NCI-H2227 (cell line): Measurements from ENCODE around the gene NXNL1.

Experiments
- DNase-seq: peaks from one replicate; lab custom pipeline; 2025; ENCODE audit not compliant: unreplicated experiment; lab: John Stamatoyannopoulos, UW

NXNL1 gene

DNA sequence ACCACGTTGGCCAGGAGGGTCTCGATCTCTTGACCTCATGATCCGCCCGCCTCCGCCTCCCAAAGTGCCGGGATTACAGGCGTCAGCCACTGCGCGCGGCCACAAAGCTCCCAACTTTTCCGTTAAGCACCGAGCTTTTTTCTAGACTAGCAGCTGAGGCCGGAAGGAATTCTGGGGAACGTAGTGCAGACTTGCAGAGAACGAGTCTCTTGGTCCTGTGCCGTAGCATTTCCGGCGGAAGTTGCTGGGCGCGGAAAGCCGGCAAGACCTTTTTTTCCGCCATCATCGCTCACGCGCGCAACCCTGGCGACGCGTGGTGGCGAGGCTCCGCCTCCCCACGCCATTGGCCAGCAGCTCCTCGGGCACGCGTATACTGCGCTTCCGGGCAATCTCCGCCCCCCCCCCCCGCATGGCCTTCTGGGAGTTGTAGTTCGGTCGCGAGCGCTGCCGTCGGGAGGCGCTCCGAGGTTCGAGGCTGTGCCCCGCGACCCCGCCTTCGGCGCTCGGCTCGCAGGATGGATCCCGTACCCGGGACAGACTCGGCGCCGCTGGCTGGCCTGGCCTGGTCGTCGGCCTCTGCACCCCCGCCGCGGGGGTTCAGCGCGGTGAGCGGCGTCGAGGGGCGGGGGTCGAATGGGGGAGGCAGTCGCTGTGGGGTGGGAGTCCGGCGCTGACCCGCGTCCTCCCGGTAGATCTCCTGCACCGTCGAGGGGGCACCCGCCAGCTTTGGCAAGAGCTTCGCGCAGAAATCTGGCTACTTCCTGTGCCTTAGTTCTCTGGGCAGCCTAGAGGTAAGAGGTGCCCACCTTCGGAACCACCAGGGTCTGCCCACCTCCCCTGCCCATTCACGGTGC lies 40.9 kb downstream of the NXNL1 start, which contains the start of gene MVB12A:
Gene MVB12A, plus strand, starts transcription at position 427 of the 854 bp plus-strand sequence. Its CDS starts 89 bp downstream, at position 516.
- DNase-seq: peak; percentile 97

- DNase-seq: peak; percentile 30
Observed at GRCh38 chr19:17419154-17419620, 41.5 kb downstream of the NXNL1 start.

GRCh38 chr19:17418710-17419109 lies 42.0 kb downstream of the NXNL1 start:
- DNase-seq: no peak

GRCh38 chr19:17415121-17415520 lies 45.6 kb downstream of the NXNL1 start:
- DNase-seq: peak; percentile 9

- DNase-seq: no peak
Observed at GRCh38 chr19:17414097-17414496, 46.6 kb downstream of the NXNL1 start.

GRCh38 chr19:17411801-17412200 lies 48.9 kb downstream of the NXNL1 start:
- no peak for DNase-seq

GRCh38 chr19:17409990-17410389 lies 50.7 kb downstream of the NXNL1 start:
- DNase-seq: no peak

- no peak for DNase-seq
Observed at GRCh38 chr19:17406887-17407196, 53.9 kb downstream of the NXNL1 start.

DNA sequence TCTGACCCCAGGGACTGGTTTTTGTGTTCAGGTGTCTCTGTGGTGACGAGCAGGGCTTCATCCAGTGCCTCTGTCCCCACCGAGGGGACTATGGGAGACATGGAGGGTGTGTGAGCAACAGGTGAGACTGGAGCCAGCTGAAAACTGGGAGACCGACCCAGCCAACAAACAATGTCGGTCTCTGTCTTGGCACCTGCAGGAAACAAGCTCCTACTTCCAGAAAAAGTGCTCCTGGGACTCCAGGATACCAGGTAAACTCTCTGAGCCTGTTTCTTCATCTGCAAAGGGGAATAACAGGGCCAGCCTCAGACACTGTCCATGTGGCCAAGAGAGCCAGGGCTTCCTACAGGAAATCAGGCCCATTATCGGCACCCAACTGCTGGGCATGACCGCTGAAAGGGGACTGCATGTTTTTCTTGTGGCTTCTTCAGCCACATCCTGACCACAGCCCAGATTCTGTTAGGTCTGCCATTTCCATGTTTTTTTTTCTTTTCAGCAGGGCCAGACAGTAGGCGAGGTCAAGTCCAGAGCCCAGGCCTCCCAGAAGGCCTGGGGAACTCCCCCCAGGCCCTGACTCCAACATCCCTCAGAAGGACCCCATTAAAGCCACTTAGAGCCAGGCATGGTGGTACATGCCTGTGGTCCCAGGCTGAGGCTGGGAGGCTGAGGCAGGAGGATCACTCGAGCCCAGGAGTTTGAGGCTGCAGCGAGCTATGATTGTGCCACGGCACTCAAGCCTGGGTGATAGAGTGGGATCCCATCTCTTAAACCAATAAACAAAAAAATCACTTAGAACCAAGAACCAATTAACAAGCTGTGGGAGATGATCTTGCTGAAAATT lies 54.5 kb downstream of the NXNL1 start:
- DNase-seq: no peak
